GM13977 (cell line): ENCODE results near the gene SUCLG2.
"Not testable (repeated sequence)": the region's sequence is repeated elsewhere in the genome, so short reads cannot be mapped to it uniquely, and the experiment has no call there.

ENCODE experiments used
- DNase-seq: peaks from one replicate; pipeline ENCODE4 v3.0.0; 2012; ENCODE audit warnings: low spot score
- in situ Hi-C: fragments of 300-500 bp; cut with MboI; formaldehyde crosslinking; loops from one replicate; pipeline ENCODE4 v1.12.0; 2022; ENCODE audit warnings: low sequenced_read_pairs, low pct_unique_long_range_greater_than_20kb, mixed read lengths, inconsistent platforms; ENCODE audit not compliant: unreplicated experiment
- TF ChIP-seq, protein P1 (sequence below): IDR thresholded peaks from 2 replicates; pipeline ENCODE4 v1.5.1; 2012; ENCODE audit warnings: mild to moderate bottlenecking, control low read depth; ENCODE audit not compliant: insufficient read depth; ENCODE audit errors: extremely low read depth, missing control alignments

SUCLG2 gene

GRCh38 chr3:67587301-67587700 is 67.1 kb downstream of the SUCLG2 start:
- in situ Hi-C loops = no loop called here
- TF ChIP-seq, protein P1, sequence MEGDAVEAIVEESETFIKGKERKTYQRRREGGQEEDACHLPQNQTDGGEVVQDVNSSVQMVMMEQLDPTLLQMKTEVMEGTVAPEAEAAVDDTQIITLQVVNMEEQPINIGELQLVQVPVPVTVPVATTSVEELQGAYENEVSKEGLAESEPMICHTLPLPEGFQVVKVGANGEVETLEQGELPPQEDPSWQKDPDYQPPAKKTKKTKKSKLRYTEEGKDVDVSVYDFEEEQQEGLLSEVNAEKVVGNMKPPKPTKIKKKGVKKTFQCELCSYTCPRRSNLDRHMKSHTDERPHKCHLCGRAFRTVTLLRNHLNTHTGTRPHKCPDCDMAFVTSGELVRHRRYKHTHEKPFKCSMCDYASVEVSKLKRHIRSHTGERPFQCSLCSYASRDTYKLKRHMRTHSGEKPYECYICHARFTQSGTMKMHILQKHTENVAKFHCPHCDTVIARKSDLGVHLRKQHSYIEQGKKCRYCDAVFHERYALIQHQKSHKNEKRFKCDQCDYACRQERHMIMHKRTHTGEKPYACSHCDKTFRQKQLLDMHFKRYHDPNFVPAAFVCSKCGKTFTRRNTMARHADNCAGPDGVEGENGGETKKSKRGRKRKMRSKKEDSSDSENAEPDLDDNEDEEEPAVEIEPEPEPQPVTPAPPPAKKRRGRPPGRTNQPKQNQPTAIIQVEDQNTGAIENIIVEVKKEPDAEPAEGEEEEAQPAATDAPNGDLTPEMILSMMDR = no peak
- no peak for DNase-seq

- DNase-seq, in situ Hi-C loops: not testable (repeated sequence)
Observed at GRCh38 chr3:67584608-67585007, 69.8 kb downstream of the SUCLG2 start.

DNA sequence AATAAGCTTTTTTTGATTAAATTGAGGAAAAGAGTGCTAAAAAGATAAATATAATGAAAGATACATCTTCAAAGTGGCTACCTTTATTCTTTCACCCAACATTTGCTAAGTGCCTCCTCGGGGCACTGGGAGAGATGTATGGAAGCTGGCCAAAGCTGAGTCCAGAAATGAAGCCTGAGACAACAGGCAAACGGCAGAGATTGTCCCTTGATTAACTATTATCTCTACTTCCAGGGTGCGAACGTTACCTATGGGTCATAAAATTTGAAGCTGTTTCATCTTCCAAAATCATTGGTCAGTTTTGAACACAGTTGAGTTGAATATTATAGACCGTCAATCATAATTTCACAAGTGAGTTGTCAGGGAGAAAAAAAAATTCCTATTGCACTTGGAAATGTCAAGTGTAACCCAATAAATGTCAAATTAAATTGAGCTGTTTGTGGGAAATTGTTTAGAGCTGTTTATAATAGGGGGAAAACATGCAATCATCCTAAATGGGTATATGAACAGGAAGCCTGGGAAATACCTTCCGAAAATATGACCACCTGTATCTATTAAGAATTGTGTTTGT is 73.9 kb downstream of the SUCLG2 start:
- TF ChIP-seq, protein P1 = no peak
- no peak for DNase-seq
- in situ Hi-C loops = no loop called here

- DNase-seq = no peak
- TF ChIP-seq, protein P1 = no peak
- in situ Hi-C loops = no loop called here
Observed at GRCh38 chr3:67578416-67578815, 76.0 kb downstream of the SUCLG2 start.

DNA sequence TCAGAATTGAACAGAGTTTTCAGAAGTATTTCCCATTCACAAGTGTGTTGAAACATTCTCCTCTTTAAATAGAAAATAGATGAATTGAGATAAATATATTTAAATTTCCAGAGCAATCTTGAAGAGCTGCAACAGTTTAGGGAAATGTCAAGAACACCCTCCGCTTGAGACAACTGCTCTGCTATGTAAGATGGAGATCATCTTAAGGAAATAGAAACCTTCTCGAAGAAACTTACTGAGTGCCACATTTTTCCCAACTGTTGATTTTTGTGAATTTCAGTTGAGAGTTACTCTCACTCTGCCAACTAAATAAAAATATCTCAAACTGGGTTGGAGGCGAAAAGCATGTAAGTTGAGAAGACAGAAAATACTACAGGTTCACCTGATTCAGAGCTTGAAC is 78.0 kb downstream of the SUCLG2 start:
- in situ Hi-C loops = no loop called here
- no peak for DNase-seq
- TF ChIP-seq, protein P1 = no peak

GRCh38 chr3:67569324-67569723 is 85.1 kb downstream of the SUCLG2 start:
- TF ChIP-seq, protein P1 = no peak

DNA sequence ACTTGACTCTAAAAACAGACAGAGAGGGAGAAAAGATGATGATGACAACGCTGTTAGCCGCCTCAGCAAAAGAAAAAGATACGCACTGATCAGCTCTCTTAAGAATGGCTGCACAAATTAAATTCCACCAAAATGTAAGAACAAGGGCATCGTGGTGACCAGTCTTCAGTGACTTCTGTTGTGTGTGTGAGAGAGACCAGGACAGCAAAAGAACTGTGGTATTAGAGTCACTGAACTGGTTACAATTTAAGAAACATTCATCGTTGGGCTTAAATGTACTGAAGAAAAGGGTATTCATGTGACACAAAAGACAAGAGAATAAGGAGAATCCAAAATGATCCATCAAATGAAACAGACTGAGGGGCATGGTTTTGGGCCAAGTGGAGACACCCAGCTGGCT is 86.5 kb downstream of the SUCLG2 start:
- TF ChIP-seq, protein P1 = no peak
- DNase-seq = no peak
- in situ Hi-C loops = no loop called here

More at GRCh38 chr3:67569324-67569723, 85.1 kb downstream of the SUCLG2 start:
- no peak for DNase-seq
- in situ Hi-C loops = no loop called here
